Liver (tissue), 3 donors: ENCODE measurements around the gene IKBKG.

Experiments used
- RXRA ChIP-seq, 2 donors: IDR thresholded peaks; 2 replicates each; pipeline ENCODE4 v1.6.1; 2017 to 2018; ENCODE audit warnings: antibody characterized with exemption in 2 of 2, mild to moderate bottlenecking in 1 of 2
- TF ChIP-seq, protein P1 (sequence below): fragments of 150-350 bp; IDR thresholded peaks from 2 replicates; pipeline ENCODE4 v1.5.1; 2017; ENCODE audit warnings: improper control_type of control experiment, low read depth, low read length; ENCODE audit not compliant: missing input control
- donor health status: healthy.
- donor health status: healthy.

DNA sequence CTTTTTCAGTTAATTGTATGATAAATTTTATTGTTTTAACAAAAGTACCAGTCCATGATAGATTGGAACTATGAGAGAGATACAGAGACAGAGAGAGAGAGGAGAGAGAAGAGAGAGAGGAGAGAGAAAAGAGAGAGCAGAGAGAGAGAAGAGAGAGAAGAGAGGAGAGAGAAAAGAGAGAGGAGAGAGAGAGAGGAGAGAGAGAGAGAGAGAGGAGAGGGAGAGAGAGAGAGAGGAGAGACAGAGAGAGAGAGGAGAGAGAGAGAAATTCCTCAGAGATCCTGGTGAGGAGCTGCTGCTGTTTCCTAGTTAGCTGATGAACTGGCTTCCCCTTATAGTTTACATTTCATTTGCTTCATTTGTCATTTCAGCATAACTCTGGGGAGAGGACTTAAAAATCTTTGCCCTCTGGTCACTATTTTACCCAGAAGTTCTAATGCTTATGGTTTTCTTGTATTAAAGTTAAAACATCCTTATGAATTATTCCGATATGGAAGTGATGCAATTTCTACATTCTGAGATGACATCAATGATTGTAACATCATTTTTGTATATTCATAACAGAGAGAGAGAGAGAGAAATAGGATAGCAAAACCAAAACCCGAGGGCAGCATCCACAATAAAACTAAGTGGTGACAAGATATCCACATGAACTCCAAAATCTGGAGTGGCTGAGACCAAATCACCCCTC, 48.3 kb downstream of the IKBKG start:
- TF ChIP-seq, protein P1, sequence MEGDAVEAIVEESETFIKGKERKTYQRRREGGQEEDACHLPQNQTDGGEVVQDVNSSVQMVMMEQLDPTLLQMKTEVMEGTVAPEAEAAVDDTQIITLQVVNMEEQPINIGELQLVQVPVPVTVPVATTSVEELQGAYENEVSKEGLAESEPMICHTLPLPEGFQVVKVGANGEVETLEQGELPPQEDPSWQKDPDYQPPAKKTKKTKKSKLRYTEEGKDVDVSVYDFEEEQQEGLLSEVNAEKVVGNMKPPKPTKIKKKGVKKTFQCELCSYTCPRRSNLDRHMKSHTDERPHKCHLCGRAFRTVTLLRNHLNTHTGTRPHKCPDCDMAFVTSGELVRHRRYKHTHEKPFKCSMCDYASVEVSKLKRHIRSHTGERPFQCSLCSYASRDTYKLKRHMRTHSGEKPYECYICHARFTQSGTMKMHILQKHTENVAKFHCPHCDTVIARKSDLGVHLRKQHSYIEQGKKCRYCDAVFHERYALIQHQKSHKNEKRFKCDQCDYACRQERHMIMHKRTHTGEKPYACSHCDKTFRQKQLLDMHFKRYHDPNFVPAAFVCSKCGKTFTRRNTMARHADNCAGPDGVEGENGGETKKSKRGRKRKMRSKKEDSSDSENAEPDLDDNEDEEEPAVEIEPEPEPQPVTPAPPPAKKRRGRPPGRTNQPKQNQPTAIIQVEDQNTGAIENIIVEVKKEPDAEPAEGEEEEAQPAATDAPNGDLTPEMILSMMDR: no peak
- TF ChIP-seq RXRA (IDR thresholded peaks at IDR 0.05): no peak
